ENCODE data around the gene ATP7B.

Gene ATP7B

GRCh38 chr13:51978796-51979556 lies 32.3 kb downstream of the ATP7B start:
- no peak for DNase-seq (ENCODE audit: low read depth in 1 of 2, low spot score in 1 of 2)

- no peak for DNase-seq (ENCODE audit: low read depth in 1 of 2, low spot score in 1 of 2)
Observed at GRCh38 chr13:51977625-51978024, 33.6 kb downstream of the ATP7B start.

- DNase-seq (ENCODE audit: low read depth in 1 of 2, low spot score in 1 of 2) = no peak
Observed at GRCh38 chr13:51976890-51977289, 34.4 kb downstream of the ATP7B start.

- DNase-seq (ENCODE audit: low read depth in 1 of 2, low spot score in 1 of 2) = no peak
Observed at GRCh38 chr13:51976423-51976822, 34.8 kb downstream of the ATP7B start.

- DNase-seq (ENCODE audit: low read depth in 1 of 2, low spot score in 1 of 2) = no peak
Observed at GRCh38 chr13:51974482-51974881, 36.8 kb downstream of the ATP7B start.

GRCh38 chr13:51971520-51972426 lies 39.5 kb downstream of the ATP7B start:
- no peak for DNase-seq (ENCODE audit: low read depth in 1 of 2, low spot score in 1 of 2)

- DNase-seq (ENCODE audit: low read depth in 1 of 2, low spot score in 1 of 2) = no peak
Observed at GRCh38 chr13:51970349-51970748, 40.9 kb downstream of the ATP7B start.

GRCh38 chr13:51967482-51968446 lies 43.5 kb downstream of the ATP7B start:
- DNase-seq (ENCODE audit: low read depth in 1 of 2, low spot score in 1 of 2) = no peak

- DNase-seq (ENCODE audit: low read depth in 1 of 2, low spot score in 1 of 2) = no peak
Observed at GRCh38 chr13:51966186-51966585, 45.1 kb downstream of the ATP7B start.

- DNase-seq (ENCODE audit: low read depth in 1 of 2, low spot score in 1 of 2) = no peak
Observed at GRCh38 chr13:51961493-51962403, 49.5 kb downstream of the ATP7B start.

GRCh38 chr13:51960766-51961165 lies 50.5 kb downstream of the ATP7B start:
- no peak for DNase-seq (ENCODE audit: low read depth in 1 of 2, low spot score in 1 of 2)

GRCh38 chr13:51959773-51960172 lies 51.5 kb downstream of the ATP7B start:
- no peak for DNase-seq (ENCODE audit: low read depth in 1 of 2, low spot score in 1 of 2)

GRCh38 chr13:51958217-51958547 lies 53.1 kb downstream of the ATP7B start:
- no peak for DNase-seq (ENCODE audit: low read depth in 1 of 2, low spot score in 1 of 2)

GRCh38 chr13:51957377-51958216 lies 53.7 kb downstream of the ATP7B start:
- DNase-seq (ENCODE audit: low read depth in 1 of 2, low spot score in 1 of 2) = no peak

GRCh38 chr13:51956717-51957116 lies 54.5 kb downstream of the ATP7B start:
- no peak for DNase-seq (ENCODE audit: low read depth in 1 of 2, low spot score in 1 of 2)

- no peak for DNase-seq (ENCODE audit: low read depth in 1 of 2, low spot score in 1 of 2)
Observed at GRCh38 chr13:51955816-51956603, 55.2 kb downstream of the ATP7B start.

- no peak for DNase-seq (ENCODE audit: low read depth in 1 of 2, low spot score in 1 of 2)
Observed at GRCh38 chr13:51955281-51955771, 55.9 kb downstream of the ATP7B start.
